Activated T-cell treated with anti-CD3 and anti-CD28 coated beads for 4 hours (primary cell): Measurements from ENCODE around the gene TFCP2.
"Not testable (repeated sequence)": the region's sequence is repeated elsewhere in the genome, so short reads cannot be mapped to it uniquely, and the experiment has no call there.

Experiments used
- DNase-seq: peaks from one replicate; pipeline ENCODE4 v3.0.0-alpha.2; 2020

The TFCP2 gene

GRCh38 chr12:51147309-51147708 is 25.6 kb downstream of the TFCP2 start:
- DNase-seq: no peak

GRCh38 chr12:51139292-51139844 is 33.6 kb downstream of the TFCP2 start:
- no peak for DNase-seq

- no peak for DNase-seq
Measured at GRCh38 chr12:51132693-51133092, 40.2 kb downstream of the TFCP2 start.

GRCh38 chr12:51131745-51132521 is 41.0 kb downstream of the TFCP2 start:
- no peak for DNase-seq

GRCh38 chr12:51128919-51129318 is 44.0 kb downstream of the TFCP2 start:
- DNase-seq: no peak

- no peak for DNase-seq
Measured at GRCh38 chr12:51127050-51127729, 45.7 kb downstream of the TFCP2 start.

GRCh38 chr12:51126297-51126696 is 46.6 kb downstream of the TFCP2 start:
- no peak for DNase-seq

GRCh38 chr12:51124504-51124903 is 48.4 kb downstream of the TFCP2 start:
- no peak for DNase-seq

GRCh38 chr12:51122844-51123243 is 50.1 kb downstream of the TFCP2 start:
- no peak for DNase-seq

GRCh38 chr12:51118706-51119105 is 54.2 kb downstream of the TFCP2 start:
- no peak for DNase-seq

- no peak for DNase-seq
Measured at GRCh38 chr12:51115533-51115932, 57.4 kb downstream of the TFCP2 start.

GRCh38 chr12:51108136-51108535 is 64.8 kb downstream of the TFCP2 start:
- no peak for DNase-seq

GRCh38 chr12:51103977-51104376 is 69.0 kb downstream of the TFCP2 start:
- no peak for DNase-seq

- DNase-seq: no peak
Measured at GRCh38 chr12:51098611-51099010, 74.3 kb downstream of the TFCP2 start.

GRCh38 chr12:51090705-51091229 is 82.2 kb downstream of the TFCP2 start:
- no peak for DNase-seq

- no peak for DNase-seq
Measured at GRCh38 chr12:51087818-51088217, 85.1 kb downstream of the TFCP2 start.

- no peak for DNase-seq
Measured at GRCh38 chr12:51086933-51087332, 86.0 kb downstream of the TFCP2 start.

GRCh38 chr12:51085757-51086156 is 87.2 kb downstream of the TFCP2 start:
- no peak for DNase-seq

- DNase-seq: peak; percentile 89
Measured at GRCh38 chr12:51083126-51083833, 89.7 kb downstream of the TFCP2 start, which contains the start of gene CSRNP2. Gene CSRNP2 (minus strand): TSS chr12:51083596. CDS start chr12:51076561, 7,035 bp downstream.

GRCh38 chr12:51082561-51083125 is 90.3 kb downstream of the TFCP2 start:
- peak; percentile 19 for DNase-seq

- no peak for DNase-seq
Measured at GRCh38 chr12:51081421-51081820, 91.5 kb downstream of the TFCP2 start.

- DNase-seq: no peak
Measured at GRCh38 chr12:51080136-51080535, 92.8 kb downstream of the TFCP2 start.

- DNase-seq: not testable (repeated sequence)
Measured at GRCh38 chr12:51078866-51079265, 94.1 kb downstream of the TFCP2 start.
